Stimulated activated CD4-positive, alpha-beta T cell treated with anti-CD3 and anti-CD28 coated beads, Interleukin-15, amount 100 ng/mL, for 1 hour (primary cell): Measurements from ENCODE around the gene ARMH3.

ENCODE experiments used
- DNase-seq, 2 donors: peaks; one replicate each; pipeline ENCODE4 v3.0.0-alpha.2; 2020; ENCODE audit warnings: low read depth in 1 of 2, low spot score in 1 of 2

Gene ARMH3, protein sequence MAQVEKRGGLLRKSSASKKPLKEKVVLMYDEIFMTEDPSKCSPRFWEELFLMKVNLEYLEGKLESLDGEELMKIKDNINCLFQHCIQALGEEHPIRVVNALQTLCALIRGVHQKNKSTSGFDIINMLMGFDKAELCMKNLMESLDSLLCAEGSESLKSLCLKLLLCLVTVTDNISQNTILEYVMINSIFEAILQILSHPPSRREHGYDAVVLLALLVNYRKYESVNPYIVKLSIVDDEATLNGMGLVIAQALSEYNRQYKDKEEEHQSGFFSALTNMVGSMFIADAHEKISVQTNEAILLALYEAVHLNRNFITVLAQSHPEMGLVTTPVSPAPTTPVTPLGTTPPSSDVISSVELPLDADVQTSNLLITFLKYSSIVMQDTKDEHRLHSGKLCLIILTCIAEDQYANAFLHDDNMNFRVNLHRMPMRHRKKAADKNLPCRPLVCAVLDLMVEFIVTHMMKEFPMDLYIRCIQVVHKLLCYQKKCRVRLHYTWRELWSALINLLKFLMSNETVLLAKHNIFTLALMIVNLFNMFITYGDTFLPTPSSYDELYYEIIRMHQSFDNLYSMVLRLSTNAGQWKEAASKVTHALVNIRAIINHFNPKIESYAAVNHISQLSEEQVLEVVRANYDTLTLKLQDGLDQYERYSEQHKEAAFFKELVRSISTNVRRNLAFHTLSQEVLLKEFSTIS

DNA sequence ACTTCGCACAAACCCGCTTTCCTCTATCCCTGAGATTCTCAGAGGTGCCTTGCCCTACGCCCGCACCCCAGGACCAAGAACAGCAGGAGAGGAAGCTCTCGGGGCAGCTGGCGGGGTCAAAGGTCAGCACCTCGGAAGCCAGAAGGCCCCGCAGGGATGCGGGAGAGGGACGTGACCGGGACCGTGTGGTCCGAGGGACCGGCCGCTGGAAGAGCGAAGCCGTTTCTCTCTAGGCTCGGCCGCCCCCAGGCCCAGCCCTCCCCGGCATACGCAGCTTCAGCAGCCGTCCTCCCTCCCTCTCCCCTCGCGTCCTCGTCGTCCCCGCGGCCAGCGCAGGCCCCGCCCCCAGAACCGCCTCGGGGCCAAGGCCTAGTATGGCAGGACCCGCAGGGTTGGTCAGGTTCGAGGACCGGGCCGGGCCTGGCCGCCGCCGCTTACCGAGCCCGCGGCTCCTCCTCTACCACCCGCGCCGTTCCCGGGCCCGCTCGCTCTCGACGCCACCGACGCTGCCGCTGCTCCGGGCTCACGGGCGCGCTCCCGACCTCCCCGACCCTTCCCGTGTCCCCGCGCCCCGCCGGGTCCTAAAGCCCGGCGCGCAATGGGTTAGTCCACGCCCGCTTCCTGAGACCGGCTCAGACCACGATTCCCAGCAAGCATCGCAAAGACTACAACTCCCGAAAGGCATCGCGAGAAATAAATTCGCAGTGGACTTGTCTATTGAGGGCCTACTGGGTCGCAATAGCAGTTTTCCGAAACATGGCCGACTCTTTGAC is at the start of gene ARMH3:
Gene ARMH3 (minus strand): TSS at position 527 of the 773 bp plus-strand sequence. CDS start 16,059 bp downstream, outside the sequence.
- DNase-seq = peak; percentile 72 to 76

DNA sequence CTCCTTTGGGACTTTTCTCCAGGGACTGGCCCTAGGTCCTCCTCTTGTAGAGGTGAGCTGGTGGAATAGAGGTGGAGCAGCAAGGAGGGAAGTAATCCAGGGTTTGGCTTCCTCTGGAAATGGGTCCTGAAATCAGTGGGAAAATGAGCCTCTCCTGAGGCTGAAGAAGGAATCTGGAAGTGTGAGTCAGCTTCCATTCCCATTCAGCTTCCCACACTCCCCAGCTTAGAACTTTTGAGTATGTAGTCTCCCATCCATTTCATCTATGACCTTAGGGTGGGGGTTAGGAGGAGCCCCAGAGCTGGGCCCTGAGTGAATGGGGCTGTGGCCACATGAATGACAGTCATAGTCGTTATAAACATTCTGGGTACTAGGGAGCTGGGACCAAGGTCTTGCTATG is 46.4 kb upstream of the ARMH3 start:
- no peak for DNase-seq

DNA sequence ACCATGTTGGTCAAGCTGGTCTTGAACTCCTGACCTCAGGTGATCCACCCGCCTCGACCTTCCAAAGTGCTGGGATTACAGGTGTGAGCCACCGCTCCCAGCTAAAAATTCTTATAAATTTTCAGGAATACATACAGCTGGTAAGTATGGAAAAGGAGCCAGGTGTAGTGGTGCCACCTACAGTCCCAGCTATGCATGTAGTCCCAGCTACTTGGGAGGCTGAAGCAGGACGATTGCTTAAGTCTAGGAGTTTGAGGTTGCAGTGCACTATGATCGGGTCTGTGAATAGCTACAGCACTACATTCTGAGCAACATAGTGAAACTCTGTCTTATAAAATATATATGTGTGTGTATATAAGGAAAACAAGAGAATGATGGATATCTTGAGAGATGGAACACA is 45.2 kb upstream of the ARMH3 start:
- no peak for DNase-seq

DNA sequence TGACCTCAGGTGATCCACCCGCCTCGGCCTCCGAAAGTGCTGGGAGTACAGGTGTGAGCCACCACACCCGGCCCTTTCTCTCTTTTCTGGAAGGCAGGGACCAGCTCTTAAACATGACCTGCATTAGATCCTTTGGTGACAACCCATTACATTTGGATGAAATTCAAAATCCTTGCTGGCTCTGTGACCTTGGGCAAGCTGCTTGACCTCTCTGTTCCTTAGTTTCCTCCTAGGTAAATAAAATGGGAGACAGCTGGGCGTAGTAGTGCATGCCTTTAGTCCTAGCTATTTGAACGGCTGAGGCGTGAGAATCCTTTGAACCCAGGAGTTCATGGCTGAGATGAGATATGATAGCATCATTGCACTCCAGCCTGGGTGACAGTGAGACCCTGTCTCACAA is 40.5 kb upstream of the ARMH3 start:
- DNase-seq = no peak

DNA sequence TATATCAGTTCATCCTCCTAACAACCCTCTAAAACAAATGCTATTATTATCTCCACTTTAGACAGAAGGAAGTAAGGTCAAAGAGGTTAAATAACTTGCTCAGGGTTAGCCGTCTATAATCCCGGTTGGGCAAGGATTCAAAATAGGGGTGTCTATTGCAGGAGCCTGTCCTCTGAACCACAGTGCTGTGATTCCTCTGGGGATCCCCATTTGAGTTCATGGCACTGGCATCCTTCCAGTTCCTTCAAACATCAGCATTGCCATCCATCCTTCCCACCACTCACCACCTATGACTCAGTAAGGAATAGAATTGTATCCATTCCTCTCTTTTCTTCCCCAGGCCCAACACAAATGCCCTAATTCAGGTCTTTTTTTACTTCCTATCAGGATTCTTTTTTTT is 34.8 kb upstream of the ARMH3 start:
- DNase-seq = no peak

DNA sequence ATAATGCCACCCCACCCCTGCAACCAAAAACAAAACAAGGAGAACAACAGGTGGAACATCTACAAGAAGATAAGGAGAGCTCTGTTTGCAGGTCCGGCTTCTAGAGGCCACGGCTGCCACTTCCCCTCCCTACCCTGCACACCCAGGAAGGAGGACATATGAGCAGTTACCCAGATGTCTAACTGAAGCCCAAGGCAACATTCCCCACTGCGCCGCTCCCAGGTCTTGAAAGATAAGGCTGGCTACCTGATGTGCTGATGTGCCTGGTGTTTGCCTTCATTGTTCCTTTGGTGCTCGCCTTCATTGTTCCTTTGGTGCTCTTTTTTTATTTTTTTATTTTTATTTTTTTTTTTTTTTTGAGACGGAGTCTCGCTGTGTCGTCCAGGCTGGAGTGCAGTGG is 30.2 kb upstream of the ARMH3 start:
- no peak for DNase-seq

DNA sequence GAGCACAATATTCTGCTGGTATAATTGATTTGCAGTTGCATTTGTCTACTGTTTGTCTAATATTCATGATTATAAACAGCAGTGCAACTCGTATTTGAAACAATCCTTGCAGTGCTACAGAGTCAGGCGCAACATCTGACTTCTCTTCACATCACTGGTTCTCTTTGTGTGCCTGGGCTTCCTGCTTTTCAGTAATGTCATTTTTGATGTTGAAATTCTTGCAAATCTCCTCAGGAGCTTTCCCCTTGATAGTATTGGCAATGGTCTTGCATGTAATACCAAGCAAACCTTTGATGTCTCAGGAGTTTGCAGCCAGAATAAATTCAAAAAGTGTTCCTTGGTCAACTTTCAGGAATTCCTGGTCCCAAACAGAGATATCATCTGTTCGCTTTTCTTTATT is 29.4 kb upstream of the ARMH3 start:
- no peak for DNase-seq

DNA sequence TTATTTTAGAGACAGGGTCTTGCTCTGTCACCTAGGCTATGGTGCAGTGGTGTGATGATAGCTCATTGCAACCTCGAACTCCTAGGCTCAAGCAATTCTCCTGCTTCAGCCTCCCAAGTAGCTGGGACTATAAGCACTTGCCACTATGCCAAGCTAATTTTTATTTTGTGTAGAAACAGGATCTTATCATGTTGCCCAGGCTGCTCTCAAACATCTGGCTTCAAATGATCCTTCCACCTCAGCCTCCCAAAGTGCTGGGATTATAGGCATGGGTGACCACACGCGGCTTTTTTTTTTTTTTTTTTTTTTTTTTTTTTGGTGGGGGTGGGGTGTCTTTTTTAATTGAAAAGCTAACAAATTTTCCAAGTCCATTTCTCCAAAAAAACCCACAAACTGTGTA is 27.6 kb upstream of the ARMH3 start:
- no peak for DNase-seq

DNA sequence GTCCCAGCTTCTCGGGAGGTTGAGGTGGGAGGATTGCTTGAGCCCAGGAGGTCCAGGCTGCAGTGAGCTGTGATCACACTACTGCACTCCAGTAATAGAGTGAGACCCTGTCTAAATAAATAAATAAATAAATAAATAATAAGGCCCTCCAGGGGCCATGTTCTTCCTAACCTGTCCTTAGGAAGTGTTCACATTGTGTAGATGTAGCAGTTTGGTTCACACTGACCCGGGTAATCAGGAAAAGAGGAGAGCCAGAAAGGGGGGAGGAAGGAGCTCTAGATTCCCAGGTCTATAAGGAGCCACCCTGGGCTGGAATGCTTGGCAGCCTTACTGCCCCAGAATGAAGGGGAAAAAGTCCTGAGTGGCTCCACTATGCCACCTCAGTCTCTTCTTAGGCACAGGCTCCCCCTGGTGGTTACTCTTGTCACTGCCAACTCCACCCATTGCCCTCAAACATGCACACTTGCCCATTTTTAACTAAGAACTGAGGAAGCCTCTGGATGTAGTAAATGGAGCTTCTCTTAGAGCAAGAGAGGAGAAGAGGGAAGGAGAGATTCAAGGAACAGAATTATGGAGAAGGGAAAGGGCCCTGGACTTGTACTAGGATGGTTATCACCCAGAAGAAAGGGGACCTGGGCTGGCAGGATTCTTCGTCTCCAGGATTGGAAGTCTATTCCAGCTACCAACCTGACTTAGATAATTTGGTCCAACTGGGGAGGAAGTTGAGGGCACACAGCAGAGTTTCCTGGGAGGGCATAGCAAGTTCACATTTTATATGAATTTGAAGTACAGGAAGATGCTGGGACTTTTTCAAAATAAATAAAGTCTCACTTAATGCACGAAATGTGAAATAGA is 16.9 kb upstream of the ARMH3 start:
- DNase-seq = peak; percentile 55 to 66

DNA sequence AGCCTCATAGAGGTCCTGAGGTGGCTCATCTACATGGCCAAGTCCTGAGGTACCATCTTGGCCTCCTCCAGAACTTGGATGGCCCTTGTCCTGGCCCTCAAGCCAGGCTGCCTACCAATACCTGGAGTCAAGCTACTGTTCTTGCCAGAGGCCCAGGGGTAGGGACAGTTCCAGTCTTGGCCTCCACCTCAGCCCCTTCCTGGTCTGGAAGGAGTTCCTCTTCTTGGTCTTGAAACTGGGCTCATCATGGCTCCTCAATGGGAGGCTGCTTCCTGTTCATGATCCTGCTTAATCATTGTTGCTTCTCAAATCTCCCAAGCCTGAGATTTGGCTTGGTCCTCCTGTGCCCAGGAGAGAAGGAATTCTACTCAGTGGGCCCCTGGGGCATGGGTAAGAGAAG is 13.1 kb upstream of the ARMH3 start:
- no peak for DNase-seq

DNA sequence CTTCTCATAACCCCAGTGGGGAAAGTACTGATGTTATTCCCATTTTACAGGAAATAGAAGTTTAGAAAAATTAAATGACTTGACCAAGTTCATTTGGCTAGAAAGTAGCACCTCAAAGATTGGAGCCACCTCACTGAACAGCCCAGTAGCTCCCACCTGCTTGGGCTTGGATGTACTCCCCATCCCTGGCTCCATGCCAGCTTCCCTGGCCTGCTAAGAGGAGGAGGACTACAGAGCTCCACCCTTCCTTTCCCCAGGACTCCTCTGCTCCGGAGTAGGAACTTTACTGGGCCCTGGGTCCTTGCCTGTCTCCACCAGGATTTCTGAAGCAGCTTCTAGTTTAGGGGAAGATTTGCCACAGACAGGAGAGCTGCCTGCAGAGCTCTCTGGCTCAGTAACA is 12.2 kb upstream of the ARMH3 start:
- DNase-seq = no peak

DNA sequence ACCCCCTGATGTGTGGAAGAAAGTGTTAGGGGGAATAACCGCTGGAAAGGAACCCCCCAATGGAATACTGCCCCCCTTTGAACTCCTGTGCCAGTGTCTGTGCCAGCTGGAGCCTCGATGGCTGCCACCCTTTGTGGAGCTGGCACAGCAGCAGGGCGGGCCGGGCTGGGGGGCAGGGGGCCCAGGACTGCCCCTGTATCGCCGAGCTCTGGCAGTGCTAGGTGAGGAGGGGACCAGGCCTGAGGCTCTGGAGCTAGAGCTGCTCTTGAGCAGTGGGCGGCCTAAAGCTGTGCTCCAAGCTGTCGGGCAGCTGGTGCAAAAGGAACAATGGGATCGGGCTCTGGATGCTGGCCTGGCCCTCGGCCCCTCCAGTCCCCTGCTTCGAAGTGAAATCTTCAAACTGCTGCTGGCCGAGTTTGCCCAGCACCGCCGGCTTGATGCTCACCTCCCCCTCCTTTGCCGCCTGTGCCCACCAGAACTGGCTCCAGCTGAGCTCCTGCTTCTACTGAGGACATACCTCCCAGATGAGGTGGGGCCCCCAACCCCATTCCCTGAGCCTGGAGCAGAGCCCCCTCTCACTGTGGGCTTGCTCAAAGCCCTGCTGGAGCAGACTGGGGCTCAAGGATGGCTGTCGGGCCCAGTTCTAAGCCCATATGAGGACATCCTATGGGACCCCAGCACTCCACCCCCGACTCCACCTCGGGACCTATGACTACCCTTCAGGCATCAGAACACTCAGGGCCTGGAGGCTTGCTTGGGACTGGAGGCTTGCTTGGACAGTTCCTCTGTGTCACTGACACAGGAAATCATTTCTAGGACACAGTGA is 11.3 kb upstream of the ARMH3 start:
- DNase-seq = no peak

DNA sequence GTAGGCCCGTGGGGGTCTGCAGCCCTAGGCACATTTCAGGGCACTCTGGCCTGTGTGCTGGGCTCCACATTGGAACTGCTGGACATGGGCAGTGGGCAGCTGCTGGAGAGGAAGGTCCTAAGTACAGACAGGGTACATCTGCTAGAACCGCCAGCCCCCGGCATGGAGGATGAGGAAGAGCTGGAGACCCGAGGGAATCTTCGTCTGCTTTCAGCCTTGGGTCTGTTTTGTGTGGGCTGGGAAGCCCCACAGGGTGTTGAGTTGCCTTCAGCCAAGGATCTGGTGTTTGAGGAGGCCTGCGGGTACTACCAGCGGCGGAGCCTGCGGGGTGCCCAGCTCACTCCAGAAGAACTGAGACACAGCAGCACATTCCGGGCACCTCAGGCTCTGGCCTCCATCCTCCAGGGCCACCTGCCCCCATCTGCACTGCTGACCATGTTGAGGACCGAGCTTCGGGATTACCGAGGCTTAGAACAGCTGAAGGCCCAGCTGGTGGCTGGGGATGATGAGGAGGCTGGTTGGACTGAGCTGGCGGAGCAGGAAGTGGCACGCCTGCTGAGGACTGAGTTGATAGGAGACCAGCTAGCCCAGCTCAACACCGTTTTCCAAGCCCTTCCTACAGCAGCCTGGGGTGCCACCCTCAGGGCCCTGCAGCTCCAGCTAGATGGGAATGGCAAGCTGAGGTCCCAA is 10.6 kb upstream of the ARMH3 start:
- no peak for DNase-seq

DNA sequence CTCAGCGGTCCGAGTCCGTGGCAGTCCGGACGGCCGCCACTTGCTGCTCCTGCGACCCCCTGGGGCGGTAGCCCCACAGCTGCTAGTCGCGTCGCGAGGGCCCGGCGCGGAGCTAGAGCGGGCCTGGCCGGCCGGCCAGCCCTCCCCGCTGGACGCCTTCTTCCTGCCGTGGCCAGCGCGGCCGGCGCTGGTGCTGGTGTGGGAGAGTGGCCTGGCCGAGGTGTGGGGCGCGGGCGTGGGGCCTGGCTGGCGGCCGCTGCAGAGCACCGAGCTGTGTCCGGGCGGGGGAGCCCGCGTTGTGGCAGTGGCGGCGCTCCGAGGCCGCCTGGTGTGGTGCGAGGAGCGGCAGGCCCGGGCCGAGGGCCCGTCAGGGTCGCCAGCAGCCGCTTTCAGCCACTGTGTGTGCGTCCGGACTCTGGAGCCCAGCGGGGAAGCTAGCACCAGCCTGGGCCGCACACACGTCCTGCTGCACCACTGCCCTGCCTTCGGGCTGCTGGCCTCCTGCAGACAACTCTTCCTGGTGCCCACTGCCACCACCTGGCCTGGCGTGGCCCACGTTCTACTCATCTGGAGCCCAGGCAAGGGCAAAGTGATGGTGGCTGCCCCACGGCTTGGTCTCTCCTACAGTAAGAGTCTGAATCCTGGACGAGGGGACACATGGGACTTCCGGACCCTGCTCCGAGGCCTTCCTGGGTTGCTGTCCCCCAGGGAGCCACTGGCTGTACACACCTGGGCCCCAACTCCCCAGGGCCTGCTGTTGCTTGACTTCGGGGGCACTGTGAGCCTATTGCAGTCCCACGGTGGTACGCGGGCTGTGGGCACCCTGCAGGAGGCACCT is 9.8 kb upstream of the ARMH3 start:
- no peak for DNase-seq

DNA sequence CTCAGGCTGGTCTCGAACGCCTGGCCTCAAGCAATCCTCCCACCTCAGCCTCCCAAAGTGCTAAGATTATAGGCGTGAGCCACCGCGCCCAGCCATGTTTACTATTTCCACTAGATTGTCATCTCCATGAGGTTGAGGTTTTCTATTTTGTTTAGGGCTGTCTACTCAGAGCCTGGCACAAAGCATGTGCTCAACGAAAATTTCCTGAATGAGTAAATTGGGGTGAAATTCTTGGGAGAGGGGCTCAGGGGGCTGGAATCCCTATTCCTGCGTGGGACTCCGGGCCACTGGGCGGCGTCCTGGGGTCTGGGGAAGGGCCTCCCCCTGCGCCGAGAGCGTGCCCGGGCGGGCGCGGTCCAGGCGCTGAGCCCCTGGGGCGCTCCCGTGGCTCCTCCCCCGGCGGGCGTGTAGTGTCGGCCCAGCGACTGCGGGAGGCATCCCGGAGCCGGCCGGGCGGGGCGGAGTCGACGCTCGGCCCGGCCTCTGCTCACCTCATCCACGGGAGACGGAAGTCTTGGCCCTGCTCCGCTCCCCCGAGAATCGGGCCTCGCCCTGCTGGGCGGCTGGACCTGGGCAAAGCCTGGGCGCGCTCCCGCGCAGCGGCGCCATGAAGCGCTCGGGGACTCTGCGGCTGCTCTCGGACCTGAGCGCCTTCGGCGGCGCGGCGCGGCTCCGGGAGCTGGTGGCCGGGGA is 9.0 kb upstream of the ARMH3 start, which contains the start of gene HPS6:
Gene HPS6 (plus strand): TSS at position 482 of the 693 bp plus-strand sequence. CDS start 126 bp downstream, at position 608.
- DNase-seq = peak; percentile 73 to 85

DNA sequence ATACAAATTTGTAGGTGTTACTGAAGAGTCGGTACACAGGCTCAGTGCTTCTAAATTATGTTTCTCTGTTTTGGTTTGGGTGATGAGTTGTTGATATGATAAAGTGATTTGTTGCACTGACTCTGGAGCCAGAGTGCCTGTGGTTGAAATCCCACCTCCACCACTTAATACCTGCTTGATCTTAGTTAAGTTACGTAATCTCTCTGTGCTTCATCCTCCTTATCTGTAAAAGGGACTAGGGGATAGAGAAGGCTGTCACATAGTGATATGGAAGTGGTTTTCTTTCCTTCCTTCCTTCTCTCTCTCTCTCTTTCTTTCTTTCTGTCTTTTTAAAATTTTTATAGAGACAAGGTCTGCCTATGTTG is 8.5 kb upstream of the ARMH3 start:
- no peak for DNase-seq

DNA sequence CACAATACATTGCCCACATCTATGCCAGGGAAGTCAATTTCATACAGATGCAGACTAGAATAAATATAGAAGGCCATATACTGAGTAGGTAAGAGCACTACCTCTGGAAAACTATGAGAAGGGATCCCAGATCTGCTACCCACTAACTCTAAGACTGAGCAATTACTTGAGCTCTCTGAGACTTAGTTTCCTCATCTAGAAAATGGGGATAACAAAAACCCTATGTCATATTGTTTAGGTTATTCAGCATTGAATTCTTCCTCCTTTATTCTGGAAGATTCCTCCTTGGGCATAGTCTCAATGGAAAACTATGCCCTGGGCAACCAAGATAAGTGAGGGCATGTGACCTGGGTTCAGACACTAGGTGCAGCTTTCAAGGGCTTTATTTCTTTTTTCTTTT is 4.0 kb upstream of the ARMH3 start:
- no peak for DNase-seq
